Measurements from ENCODE around the gene TICAM2.

The TICAM2 gene

GRCh38 chr5:115561176-115561575, 41.1 kb downstream of the TICAM2 start:
- no peak for DNase-seq

- no peak for DNase-seq
Measured at GRCh38 chr5:115559524-115559923, 42.8 kb downstream of the TICAM2 start.

GRCh38 chr5:115558388-115558956, 43.8 kb downstream of the TICAM2 start:
- DNase-seq, result no peak

GRCh38 chr5:115557667-115558387, 44.5 kb downstream of the TICAM2 start:
- no peak for DNase-seq

- no peak for DNase-seq
Measured at GRCh38 chr5:115556276-115556675, 46.0 kb downstream of the TICAM2 start.

GRCh38 chr5:115555084-115555633, 47.1 kb downstream of the TICAM2 start:
- no peak for DNase-seq

GRCh38 chr5:115553082-115553481, 49.2 kb downstream of the TICAM2 start:
- no peak for DNase-seq

- DNase-seq, result no peak
Measured at GRCh38 chr5:115551415-115551814, 50.9 kb downstream of the TICAM2 start.

- no peak for DNase-seq
Measured at GRCh38 chr5:115549154-115549553, 53.1 kb downstream of the TICAM2 start.

GRCh38 chr5:115548683-115549082, 53.6 kb downstream of the TICAM2 start:
- DNase-seq, result no peak

GRCh38 chr5:115545351-115545882, 56.9 kb downstream of the TICAM2 start:
- DNase-seq, result no peak

- peak; percentile 98 for DNase-seq
Measured at GRCh38 chr5:115544436-115545350, 57.6 kb downstream of the TICAM2 start, which contains the start of gene FEM1C. Gene FEM1C, minus strand, starts transcription at chr5:115544775. Its CDS starts 1,282 bp downstream, at chr5:115543493.

- peak; percentile 86 for DNase-seq
Measured at GRCh38 chr5:115544043-115544435, 58.2 kb downstream of the TICAM2 start.

- peak; percentile 58 for DNase-seq
Measured at GRCh38 chr5:115543365-115544042, 58.8 kb downstream of the TICAM2 start.

GRCh38 chr5:115542651-115543364, 59.5 kb downstream of the TICAM2 start:
- DNase-seq, result peak; percentile 34

- peak; percentile 47 for DNase-seq
Measured at GRCh38 chr5:115542086-115542485, 60.2 kb downstream of the TICAM2 start.

- DNase-seq, result no peak
Measured at GRCh38 chr5:115541611-115542010, 60.7 kb downstream of the TICAM2 start.

- no peak for DNase-seq
Measured at GRCh38 chr5:115535479-115536035, 66.7 kb downstream of the TICAM2 start.

- DNase-seq, result no peak
Measured at GRCh38 chr5:115532517-115532916, 69.8 kb downstream of the TICAM2 start.

- no peak for DNase-seq
Measured at GRCh38 chr5:115531787-115532367, 70.4 kb downstream of the TICAM2 start.

- no peak for DNase-seq
Measured at GRCh38 chr5:115531380-115531779, 70.9 kb downstream of the TICAM2 start.

All from eye (tissue), 1 donor.